Left kidney (tissue), 2 donors: ENCODE results near the gene ITGAE. TPM values are rescaled to one million over a fixed set of nuclear protein-coding genes. Genes with fewer than 3 reads are reported as not detected.
A peak's percentile ranks its signal among the peaks of the same experiment; 100 is the strongest.

Experiments
- DNase-seq: peaks from one replicate; pipeline ENCODE4 v3.0.0-alpha.2; 2013
- polyA plus RNA-seq: library from polyadenylated mRNA; unstranded; fragments of 120-200 nt; gene quantifications from one replicate; pipeline ENCODE4 v1.2.1, GENCODE V29; 2013; ENCODE audit not compliant: insufficient read length

Gene ITGAE
- polyA plus RNA-seq, 1 donor, result 42.7 TPM

DNA sequence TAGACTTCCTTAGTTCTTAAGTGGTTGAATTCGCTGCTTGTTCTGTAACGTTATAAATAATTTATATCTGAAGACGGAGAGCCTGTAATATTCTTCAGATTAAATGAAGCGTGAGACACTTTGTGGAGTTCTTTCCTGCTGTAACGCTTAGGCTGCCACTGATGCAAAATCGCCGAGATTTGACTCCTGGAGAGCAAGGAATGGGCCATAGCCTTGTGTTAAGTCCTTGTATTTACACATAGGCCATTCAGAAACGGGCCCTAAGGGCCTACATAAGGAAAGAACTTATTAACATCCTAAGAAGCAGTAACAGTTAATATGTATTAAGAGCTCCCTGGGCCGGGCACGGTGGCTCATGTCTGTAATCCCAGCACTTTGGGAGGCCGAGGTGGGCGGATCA is 131.4 kb downstream of the ITGAE start:
- DNase-seq, result no peak

DNA sequence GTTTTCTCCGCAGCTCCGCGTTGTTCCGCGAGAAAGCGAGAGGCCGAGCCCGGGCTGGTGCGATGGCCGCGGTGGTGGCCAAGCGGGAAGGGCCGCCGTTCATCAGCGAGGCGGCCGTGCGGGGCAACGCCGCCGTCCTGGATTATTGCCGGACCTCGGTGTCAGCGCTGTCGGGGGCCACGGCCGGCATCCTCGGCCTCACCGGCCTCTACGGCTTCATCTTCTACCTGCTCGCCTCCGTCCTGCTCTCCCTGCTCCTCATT is 132.0 kb downstream of the ITGAE start:
- DNase-seq, result no peak

DNA sequence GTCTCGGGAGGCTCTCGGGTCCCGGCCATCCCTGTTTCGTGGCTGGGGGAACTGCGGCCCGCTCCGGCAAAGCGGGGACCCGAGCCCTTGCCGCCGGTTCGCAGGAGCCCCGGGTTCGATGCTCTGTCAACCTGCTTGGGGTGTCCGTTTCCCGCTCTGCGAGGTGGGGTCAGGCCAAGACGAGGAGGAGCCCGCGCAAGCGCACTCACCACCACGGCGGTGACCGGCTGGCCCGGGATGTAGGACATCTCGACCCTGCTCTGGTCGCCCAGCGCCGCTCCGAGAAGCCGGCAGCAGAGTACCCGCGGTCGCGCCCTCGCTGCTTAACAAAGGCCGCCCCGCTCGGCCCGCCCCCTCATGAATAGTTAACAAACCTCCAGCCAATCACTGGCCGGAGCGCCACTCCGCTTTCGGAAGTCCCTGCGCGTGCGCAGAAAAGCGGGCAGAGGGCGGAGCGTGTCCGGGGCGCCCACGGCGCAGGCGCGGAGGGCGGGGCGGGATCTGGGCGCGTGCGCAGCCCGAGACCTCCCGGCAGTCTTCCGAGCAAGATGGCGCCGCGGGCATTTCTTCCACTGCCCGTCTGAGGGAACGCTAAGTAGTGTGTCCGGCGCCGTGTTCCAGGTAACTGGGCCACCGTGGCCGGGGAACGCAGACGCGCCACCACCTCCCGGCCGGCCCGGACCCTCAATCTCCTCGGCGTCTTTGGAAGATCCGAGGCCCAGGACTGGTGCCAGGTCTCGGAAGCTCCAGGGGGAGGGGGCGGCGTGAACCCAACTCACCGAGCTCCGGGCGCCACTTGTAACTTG is 132.5 kb downstream of the ITGAE start, which contains the start of the genes EMC6 and TAX1BP3:
EMC6 (plus strand) TSS at position 534 of the 806 bp plus-strand sequence. CDS start 335 bp downstream, outside the sequence.
TAX1BP3 (minus strand) TSS at position 300 of the 806 bp plus-strand sequence; CDS start at position 248, 52 bp downstream.
- DNase-seq, result peak; percentile 98

DNA sequence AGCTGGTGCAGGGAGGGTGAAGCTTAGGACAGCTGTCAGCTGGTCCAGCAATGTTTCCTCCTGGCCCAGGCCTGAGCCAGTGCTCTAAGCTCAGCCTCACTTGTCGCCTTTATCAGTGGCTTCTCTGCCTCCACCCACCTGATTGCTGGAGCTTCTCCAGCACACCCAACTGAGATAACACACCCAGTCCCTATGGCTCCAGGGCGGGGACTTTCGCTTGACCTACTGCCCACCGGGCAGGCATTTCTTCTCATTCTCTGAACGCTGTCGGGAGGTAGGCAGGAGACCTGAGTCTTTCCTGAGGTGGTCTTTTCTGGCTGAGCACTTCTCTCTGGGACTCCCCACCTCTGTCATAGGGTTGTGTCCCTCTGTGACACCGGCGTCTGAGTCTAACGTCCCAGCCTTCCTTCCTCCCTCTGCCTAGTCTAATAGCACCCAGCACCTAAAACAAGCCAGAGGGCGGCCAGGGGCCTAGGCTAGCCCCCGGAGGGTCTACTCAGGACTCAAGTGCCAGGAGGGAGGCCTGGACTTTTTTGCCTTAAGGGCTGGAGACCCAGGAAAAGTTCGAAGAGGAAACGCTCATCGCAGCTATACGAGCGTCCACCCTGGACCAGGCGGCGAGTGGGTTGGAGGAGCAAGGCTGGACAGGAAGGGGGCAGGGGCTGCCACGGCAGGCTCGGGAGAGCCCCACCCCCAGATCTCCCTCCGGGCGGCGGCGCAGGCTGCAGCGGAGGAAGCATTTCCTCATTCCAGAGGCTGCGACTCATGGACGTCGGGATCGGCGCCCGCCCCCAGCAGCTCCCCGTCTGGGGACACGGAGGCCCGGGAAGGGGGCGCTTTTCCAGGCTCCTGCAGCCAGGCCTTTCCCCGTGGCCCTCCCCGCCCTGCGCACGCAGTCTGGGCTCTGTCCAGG is 133.4 kb downstream of the ITGAE start:
- peak; percentile 78 for DNase-seq

DNA sequence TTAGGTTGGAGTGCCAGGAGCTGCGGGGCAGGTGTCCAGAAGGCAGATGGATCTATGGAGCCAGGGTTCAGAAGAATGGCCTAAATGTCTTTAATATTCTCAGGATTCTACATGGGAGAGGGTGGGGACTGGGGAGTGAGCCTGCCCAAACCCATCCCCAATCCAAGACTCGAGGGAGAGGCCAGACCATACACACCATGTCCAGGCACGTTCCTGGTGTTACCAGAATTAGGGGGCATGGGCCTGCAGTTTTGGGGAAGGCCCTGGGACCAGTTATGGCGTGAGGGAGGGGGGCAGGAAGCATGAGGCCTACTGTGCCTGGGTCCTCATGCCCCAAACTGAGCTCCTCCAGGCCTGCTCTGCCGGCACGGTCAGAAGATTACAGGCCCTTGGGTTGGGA is 134.5 kb downstream of the ITGAE start:
- DNase-seq, result no peak

DNA sequence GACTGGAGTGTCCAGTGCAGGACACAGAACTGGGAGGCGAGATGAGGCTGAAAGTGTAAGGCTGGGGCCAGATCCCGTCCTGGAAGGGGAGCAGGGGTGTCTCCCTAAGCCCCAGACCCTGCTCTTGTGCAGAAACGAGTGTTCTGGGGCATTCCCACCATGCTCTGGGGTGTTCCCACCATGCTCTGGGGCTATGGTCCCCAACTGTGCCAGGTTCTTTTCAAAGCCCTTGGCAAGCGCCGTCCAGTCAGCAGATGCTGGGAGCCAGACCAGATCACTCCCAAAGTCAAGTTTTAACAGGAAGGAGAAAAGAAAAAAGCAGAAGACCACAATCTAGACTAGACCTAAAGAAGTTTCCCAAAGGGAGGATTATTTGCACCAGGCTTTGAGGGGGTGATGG is 135.2 kb downstream of the ITGAE start:
- no peak for DNase-seq

Other genes with a start within 250 kb of the ITGAE start
- 1.1 TPM for gene TRPV3, start 243.4 kb downstream of the ITGAE start, polyA plus RNA-seq
- 13.0 TPM for gene TRPV1, start 191.8 kb downstream of the ITGAE start, polyA plus RNA-seq
- gene SHPK, start 164.9 kb downstream of the ITGAE start, polyA plus RNA-seq, result 18.7 TPM
- 23.3 TPM for gene CTNS, start 164.4 kb downstream of the ITGAE start, polyA plus RNA-seq
- 78.4 TPM for gene TAX1BP3, start 132.6 kb downstream of the ITGAE start, polyA plus RNA-seq
- 20.3 TPM for gene EMC6, start 132.4 kb downstream of the ITGAE start, polyA plus RNA-seq
- gene P2RX5, start 105.0 kb downstream of the ITGAE start, polyA plus RNA-seq, result 0.95 TPM
- 4.4 TPM for gene HASPIN, start 77.3 kb downstream of the ITGAE start, polyA plus RNA-seq
- gene NCBP3, start 45.1 kb upstream of the ITGAE start, polyA plus RNA-seq, result 116 TPM
- 4.2 TPM for gene CAMKK1, start 91.9 kb upstream of the ITGAE start, polyA plus RNA-seq
- gene P2RX1, start 115.3 kb upstream of the ITGAE start, polyA plus RNA-seq, result 0.67 TPM
- 2.9 TPM for gene ATP2A3, start 163.2 kb upstream of the ITGAE start, polyA plus RNA-seq